ENCODE data around the gene ZNF236.

GRCh38 chr18:76960528-76961035 lies 138.2 kb downstream of the ZNF236 start:
- TF ChIP-seq, protein P1, sequence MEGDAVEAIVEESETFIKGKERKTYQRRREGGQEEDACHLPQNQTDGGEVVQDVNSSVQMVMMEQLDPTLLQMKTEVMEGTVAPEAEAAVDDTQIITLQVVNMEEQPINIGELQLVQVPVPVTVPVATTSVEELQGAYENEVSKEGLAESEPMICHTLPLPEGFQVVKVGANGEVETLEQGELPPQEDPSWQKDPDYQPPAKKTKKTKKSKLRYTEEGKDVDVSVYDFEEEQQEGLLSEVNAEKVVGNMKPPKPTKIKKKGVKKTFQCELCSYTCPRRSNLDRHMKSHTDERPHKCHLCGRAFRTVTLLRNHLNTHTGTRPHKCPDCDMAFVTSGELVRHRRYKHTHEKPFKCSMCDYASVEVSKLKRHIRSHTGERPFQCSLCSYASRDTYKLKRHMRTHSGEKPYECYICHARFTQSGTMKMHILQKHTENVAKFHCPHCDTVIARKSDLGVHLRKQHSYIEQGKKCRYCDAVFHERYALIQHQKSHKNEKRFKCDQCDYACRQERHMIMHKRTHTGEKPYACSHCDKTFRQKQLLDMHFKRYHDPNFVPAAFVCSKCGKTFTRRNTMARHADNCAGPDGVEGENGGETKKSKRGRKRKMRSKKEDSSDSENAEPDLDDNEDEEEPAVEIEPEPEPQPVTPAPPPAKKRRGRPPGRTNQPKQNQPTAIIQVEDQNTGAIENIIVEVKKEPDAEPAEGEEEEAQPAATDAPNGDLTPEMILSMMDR (IDR thresholded peaks at IDR 0.05) = no peak
- no peak for TF ChIP-seq RFX5 (IDR thresholded peaks at IDR 0.05)
- no peak for TF ChIP-seq POLR2A (IDR thresholded peaks at IDR 0.05; ENCODE audit: low read length)
- no peak for TF ChIP-seq KDM5A (IDR thresholded peaks at IDR 0.05)
- no peak for TF ChIP-seq BHLHE40 (IDR thresholded peaks at IDR 0.05; ENCODE audit: low read depth, low read length)
- TF ChIP-seq, protein P2, sequence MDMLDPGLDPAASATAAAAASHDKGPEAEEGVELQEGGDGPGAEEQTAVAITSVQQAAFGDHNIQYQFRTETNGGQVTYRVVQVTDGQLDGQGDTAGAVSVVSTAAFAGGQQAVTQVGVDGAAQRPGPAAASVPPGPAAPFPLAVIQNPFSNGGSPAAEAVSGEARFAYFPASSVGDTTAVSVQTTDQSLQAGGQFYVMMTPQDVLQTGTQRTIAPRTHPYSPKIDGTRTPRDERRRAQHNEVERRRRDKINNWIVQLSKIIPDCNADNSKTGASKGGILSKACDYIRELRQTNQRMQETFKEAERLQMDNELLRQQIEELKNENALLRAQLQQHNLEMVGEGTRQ (IDR thresholded peaks at IDR 0.05) = no peak
- TF ChIP-seq EHF (CRISPR knock-in tag; IDR thresholded peaks at IDR 0.05) = no peak
- TF ChIP-seq ZC3H11A (IDR thresholded peaks at IDR 0.05) = no peak
- TF ChIP-seq MAX (IDR thresholded peaks at IDR 0.05) = no peak

Data from A549 (cell line).